Left colon (tissue), 2 donors: ENCODE measurements around the gene STRN3. TPM values are rescaled to one million over a fixed set of nuclear protein-coding genes. Genes with fewer than 3 reads are reported as not detected.
"Not testable (repeated sequence)": the region's sequence is repeated elsewhere in the genome, so short reads cannot be mapped to it uniquely, and the experiment has no call there.

Source experiments
- ATAC-seq: fragments of 200-7000 bp; cut with Tn5 transposase; one replicate; pipeline ENCODE4 v1.9.1; 2020; ENCODE audit warnings: mild to moderate bottlenecking, moderate library complexity
- DNase-seq, 2 donors: peaks; one replicate each; pipeline ENCODE4 v3.0.0-alpha.2; 2020
- intact Hi-C, 2 donors: fragments of 100-400 bp; cut with DNase I in 1 of 2; cut with micrococcal nuclease in 1 of 2; formaldehyde crosslinking; loops; one replicate each; pipeline versions ENCODE4 v1.11.2 to v1.14.0; 2022; cut with DNase I, micrococcal nuclease
- total RNA-seq, 2 donors: library from RNA; stranded (reverse); fragmentation: NEBNext Ultra II Directional; extraction: Animal tissue kit (Norgen Biotek cat#: 25700); gene quantifications; one replicate each; pipeline ENCODE4 v1.2.1, GENCODE V29; 2021
- donor health status: DM: no; HTN: no; CAD: no.
- donor health status: DM: yes; HTN: yes; CAD: no.

Gene STRN3
- total RNA-seq, 2 donors from 2014 or later, result 43.3 to 48.0 TPM

DNA sequence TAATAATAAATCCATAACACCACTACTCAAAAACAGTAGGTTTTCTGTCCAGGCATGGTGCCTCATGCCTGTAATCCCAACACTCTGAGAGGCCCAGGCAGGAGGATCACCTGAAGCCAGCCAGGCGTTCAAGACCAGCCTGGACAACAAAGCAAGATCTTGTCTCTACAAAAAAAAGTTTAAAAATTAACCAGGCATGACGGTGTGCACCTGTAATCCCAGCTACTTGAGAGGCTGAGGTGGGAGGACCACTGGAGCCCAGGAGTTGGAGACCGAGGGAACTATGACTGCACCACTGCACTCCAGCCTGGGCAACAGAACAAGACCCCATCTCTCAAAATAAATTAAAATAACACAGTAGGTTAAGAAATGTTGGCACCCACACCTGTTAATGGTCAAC, 45.2 kb downstream of the STRN3 start:
- intact Hi-C loops, result loop anchor here in 1 of 2 donors (5.0 kb wide), 1 partner anchor 101 kb away; no protein-coding TSS in a partner anchor
- ATAC-seq (peak; percentile 23), DNase-seq (no peak)

GRCh38 chr14:30980106-30980704, 46.0 kb downstream of the STRN3 start:
- DNase-seq (peak in 1 of 2 donors; percentile 14), ATAC-seq (peak; percentile 83)
- intact Hi-C loops, result loop anchor here in 1 of 2 donors (5.0 kb wide), 1 partner anchor 102 kb away; no protein-coding TSS in a partner anchor

DNA sequence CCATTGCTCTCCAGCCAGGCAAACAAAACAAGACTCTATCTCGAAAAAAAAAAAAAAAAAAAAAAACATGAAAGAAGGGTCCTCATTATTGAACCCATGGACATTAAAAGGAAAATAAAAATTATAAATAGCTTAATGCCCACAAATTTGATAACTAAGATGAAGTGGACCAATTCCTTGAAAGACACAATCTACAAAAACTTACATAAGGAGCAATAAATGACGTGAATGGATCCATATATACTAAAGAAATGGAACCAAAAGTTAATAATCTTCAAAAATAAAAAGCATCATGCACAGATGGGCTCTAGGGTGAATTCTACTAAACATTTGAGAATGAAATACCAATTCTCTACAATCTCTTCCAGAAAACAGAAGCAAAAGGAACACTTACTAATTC, 48.4 kb downstream of the STRN3 start:
- no peak for DNase-seq
- no peak for ATAC-seq
- intact Hi-C loops, result no loop called here

- intact Hi-C loops, result no loop called here
These were observed 51.6 kb downstream of the STRN3 start for GRCh38 chr14:30974628-30975027.

GRCh38 chr14:30972882-30973582, 53.1 kb downstream of the STRN3 start:
- peak; percentile 54 for ATAC-seq
- no peak for DNase-seq
- intact Hi-C loops, result no loop called here

More at GRCh38 chr14:30974628-30975027, 51.6 kb downstream of the STRN3 start:
- ATAC-seq (no peak), DNase-seq (no peak)

DNA sequence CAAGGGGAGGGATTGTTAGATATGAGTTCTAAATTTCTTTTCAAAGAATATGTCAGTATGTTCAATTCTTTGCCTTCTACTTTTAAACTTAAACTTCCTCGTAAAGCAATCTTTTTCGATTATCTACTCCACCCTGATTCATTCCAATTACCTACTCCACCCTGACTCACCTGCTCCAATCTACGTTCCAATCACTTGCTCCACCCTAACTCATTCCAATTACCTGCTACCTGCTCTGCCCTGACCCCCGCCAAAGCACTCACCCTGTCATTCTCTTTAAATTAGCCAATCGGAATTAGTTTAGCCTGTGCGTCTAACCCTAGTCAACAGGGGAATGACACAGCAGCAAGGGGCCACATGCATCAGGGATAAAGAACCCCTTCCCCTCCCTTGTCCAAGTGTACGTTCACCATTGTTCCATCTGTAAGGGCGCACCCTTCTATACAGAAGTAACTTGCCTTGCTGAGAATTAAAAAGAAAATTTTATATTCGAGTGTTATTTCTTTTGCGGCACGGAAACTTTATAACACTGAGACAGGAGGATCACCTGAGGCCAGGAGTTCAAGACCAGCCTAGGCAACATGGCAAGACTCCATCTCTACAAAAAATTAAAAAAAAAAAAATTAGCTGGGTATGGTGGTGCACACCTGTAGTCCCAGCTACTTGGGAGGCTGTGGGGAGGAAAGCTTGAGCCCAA, 54.0 kb downstream of the STRN3 start:
- DNase-seq, intact Hi-C loops: not testable (repeated sequence)
- peak; percentile 86 for ATAC-seq

- DNase-seq (no peak), ATAC-seq (no peak)
- intact Hi-C loops, result no loop called here
These were observed 54.6 kb downstream of the STRN3 start for GRCh38 chr14:30971586-30971985.

DNA sequence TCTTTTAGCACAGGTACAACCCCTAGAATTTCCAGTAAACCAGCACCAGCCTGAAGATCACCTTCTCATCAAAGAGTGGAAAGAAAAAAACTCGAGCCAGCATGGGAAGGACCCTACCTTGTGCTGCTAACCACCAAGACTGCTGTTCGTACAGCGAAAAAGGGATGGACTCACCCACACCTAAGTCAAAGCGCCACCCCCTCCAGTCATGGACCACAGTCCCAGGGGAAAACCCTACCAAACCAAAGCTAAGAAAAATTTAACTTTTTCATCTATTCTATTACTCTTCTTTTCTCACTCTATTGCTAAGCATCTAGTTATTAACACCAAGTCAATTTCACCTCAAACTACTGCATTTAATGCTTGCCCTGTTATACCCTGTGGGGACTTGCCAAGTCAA, 56.4 kb downstream of the STRN3 start:
- intact Hi-C loops, DNase-seq, ATAC-seq: not testable (repeated sequence)

GRCh38 chr14:30967364-30968098, 58.6 kb downstream of the STRN3 start:
- DNase-seq, ATAC-seq, intact Hi-C loops: not testable (repeated sequence)

- ATAC-seq (peak; percentile 24), DNase-seq (no peak)
- intact Hi-C loops, result no loop called here
These were observed 59.5 kb downstream of the STRN3 start for GRCh38 chr14:30966415-30967363.

GRCh38 chr14:30965861-30966260, 60.3 kb downstream of the STRN3 start:
- intact Hi-C loops, DNase-seq: not testable (repeated sequence)
- peak; percentile 74 for ATAC-seq

DNA sequence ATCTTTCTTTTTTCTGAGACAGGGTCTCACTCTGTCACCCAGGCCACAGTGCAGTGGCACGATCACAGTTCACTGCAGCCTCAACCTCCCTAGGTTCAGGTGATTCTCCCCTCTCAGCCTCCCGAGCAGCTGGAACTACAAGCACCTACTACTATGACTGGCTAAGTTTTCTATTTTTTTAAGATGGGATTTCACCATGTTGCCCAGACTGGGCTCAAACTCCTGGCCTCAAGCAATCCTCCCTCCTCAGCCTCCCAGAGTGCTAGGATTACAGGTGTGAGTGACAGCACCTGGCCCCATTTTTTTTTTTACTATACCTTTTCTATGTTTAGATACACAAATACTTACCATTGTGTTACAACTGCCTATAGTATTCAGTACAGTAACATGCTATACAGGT, 63.6 kb downstream of the STRN3 start:
- ATAC-seq, DNase-seq, intact Hi-C loops: not testable (repeated sequence)

GRCh38 chr14:30961330-30961729, 64.8 kb downstream of the STRN3 start:
- ATAC-seq, result no peak
- intact Hi-C loops, result no loop called here

GRCh38 chr14:30960216-30960615, 66.0 kb downstream of the STRN3 start:
- no peak for ATAC-seq

More at GRCh38 chr14:30961330-30961729, 64.8 kb downstream of the STRN3 start:
- no peak for DNase-seq

GRCh38 chr14:30958555-30959407, 67.4 kb downstream of the STRN3 start:
- DNase-seq (no peak), ATAC-seq (no peak)
- intact Hi-C loops, result no loop called here

More at GRCh38 chr14:30960216-30960615, 66.0 kb downstream of the STRN3 start:
- DNase-seq, result no peak
- intact Hi-C loops, result no loop called here

DNA sequence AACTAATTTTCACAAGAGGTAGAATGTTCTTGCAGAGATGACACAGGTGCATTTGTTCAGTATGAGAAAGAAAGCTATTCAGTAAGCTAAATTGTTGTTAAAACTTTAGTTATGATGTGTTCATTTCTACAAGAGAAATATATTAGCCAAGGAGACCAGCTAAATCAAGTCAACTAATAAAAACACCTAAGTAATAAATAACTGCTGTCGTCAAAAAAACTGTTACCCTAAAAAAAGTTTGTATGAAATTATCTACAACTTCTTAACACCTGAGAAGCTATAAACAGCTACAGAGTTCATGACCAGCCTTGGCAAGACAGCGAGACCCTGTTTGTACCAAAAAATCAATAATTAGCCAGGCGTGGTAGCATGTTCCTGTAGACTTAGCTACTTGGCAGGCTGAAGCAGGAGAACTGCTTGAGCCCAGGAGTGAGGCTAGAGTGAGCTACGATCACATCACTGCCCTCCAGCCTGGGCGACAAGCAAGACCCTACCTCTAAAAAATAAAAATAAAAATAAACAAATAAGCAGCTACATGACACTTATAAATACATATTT, 68.3 kb downstream of the STRN3 start:
- DNase-seq (no peak), ATAC-seq (peak; percentile 29)
- intact Hi-C loops, result no loop called here

- intact Hi-C loops, result no loop called here
These were observed 76.5 kb downstream of the STRN3 start for GRCh38 chr14:30949651-30950050.

More at GRCh38 chr14:30949651-30950050, 76.5 kb downstream of the STRN3 start:
- ATAC-seq, result no peak
- no peak for DNase-seq
